Measurements from ENCODE around the gene ZNF784. TPM values are rescaled to one million over a fixed set of nuclear protein-coding genes. Genes with fewer than 3 reads are reported as not detected.

The ZNF784 gene
- total and polyA plus RNA-seq, 9 of the 15 experiments (the other 6 are each of a cell fraction or from before 2014, with no cell fraction given), result 0.14 to 6.1 (median 2.1) TPM

DNA sequence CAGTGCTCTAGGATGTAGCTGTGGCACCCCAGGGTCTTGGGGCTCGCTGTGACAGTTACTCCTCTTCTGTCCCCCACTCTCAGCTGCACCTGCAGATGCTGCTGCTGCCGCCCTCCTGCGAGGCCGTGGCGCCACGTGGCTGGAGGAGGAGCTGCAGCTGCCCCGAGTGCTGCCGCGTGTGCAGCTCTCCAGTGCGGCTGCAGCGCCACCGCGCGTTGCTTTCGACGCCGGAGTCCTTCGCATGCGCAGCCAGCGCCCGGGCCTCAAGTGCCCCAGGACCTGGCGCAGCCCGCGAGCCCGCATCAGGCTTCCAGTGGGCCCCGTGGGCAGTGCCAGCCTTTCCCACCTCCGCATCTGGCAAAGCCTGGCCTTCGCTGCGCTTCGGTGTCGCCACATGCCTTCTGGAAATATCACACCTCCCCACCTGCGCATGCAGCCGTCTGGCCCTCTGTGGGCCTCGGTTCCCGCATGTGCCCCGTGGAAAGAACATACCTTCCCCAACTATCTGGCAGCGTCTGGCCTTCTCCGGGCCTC is 15.7 kb upstream of the ZNF784 start (continued):
- TF ChIP-seq, protein P1, sequence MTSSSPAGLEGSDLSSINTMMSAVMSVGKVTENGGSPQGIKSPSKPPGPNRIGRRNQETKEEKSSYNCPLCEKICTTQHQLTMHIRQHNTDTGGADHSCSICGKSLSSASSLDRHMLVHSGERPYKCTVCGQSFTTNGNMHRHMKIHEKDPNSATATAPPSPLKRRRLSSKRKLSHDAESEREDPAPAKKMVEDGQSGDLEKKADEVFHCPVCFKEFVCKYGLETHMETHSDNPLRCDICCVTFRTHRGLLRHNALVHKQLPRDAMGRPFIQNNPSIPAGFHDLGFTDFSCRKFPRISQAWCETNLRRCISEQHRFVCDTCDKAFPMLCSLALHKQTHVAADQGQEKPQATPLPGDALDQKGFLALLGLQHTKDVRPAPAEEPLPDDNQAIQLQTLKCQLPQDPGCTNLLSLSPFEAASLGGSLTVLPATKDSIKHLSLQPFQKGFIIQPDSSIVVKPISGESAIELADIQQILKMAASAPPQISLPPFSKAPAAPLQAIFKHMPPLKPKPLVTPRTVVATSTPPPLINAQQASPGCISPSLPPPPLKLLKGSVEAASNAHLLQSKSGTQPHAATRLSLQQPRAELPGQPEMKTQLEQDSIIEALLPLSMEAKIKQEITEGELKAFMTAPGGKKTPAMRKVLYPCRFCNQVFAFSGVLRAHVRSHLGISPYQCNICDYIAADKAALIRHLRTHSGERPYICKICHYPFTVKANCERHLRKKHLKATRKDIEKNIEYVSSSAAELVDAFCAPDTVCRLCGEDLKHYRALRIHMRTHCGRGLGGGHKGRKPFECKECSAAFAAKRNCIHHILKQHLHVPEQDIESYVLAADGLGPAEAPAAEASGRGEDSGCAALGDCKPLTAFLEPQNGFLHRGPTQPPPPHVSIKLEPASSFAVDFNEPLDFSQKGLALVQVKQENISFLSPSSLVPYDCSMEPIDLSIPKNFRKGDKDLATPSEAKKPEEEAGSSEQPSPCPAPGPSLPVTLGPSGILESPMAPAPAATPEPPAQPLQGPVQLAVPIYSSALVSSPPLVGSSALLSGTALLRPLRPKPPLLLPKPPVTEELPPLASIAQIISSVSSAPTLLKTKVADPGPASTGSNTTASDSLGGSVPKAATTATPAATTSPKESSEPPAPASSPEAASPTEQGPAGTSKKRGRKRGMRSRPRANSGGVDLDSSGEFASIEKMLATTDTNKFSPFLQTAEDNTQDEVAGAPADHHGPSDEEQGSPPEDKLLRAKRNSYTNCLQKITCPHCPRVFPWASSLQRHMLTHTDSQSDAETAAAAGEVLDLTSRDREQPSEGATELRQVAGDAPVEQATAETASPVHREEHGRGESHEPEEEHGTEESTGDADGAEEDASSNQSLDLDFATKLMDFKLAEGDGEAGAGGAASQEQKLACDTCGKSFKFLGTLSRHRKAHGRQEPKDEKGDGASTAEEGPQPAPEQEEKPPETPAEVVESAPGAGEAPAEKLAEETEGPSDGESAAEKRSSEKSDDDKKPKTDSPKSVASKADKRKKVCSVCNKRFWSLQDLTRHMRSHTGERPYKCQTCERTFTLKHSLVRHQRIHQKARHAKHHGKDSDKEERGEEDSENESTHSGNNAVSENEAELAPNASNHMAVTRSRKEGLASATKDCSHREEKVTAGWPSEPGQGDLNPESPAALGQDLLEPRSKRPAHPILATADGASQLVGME (CRISPR knock-in tag; IDR thresholded peaks at IDR 0.05), result 0 out of 2 replicates have a peak, but pooled peaks have one; percentile 42
- TF ChIP-seq SLC30A9 (CRISPR knock-in tag; IDR thresholded peaks at IDR 0.05) (no peak), ESRRA (IDR thresholded peaks at IDR 0.05; ENCODE audit: borderline replicate concordance, low read depth) (peak; percentile 12; the same call in 1 of the 2 replicates), RBM14 (IDR thresholded peaks at IDR 0.05; ENCODE audit: borderline replicate concordance, insufficient read depth, low read depth, low read length) (no peak), IFI16 (CRISPR knock-in tag; IDR thresholded peaks at IDR 0.05) (0 out of 2 replicates have a peak, but pooled peaks have one; percentile 64), ZNF140 (CRISPR knock-in tag; IDR thresholded peaks at IDR 0.05) (no peak), ZNF41 (CRISPR knock-in tag; conservative IDR thresholded peaks at IDR 0.05) (no peak), CEBPB (tag; IDR thresholded peaks at IDR 0.05) (no peak), CHD2 (IDR thresholded peaks at IDR 0.05; ENCODE audit: low read depth, low read length) (no peak), NR2C1 (IDR thresholded peaks at IDR 0.05) (no peak), NR2C1 (tag; IDR thresholded peaks at IDR 0.05) (no peak), TAL1 (IDR thresholded peaks at IDR 0.05) (no peak), SIN3B (IDR thresholded peaks at IDR 0.05; ENCODE audit: low read depth) (no peak), POU5F1 (IDR thresholded peaks at IDR 0.05; ENCODE audit: borderline replicate concordance, low read depth, low read length, partially characterized antibody) (no peak), PHB (CRISPR knock-in tag; IDR thresholded peaks at IDR 0.05) (no peak), SREBF2 (CRISPR knock-in tag; IDR thresholded peaks at IDR 0.05) (no peak)
- TF ChIP-seq, protein P2, sequence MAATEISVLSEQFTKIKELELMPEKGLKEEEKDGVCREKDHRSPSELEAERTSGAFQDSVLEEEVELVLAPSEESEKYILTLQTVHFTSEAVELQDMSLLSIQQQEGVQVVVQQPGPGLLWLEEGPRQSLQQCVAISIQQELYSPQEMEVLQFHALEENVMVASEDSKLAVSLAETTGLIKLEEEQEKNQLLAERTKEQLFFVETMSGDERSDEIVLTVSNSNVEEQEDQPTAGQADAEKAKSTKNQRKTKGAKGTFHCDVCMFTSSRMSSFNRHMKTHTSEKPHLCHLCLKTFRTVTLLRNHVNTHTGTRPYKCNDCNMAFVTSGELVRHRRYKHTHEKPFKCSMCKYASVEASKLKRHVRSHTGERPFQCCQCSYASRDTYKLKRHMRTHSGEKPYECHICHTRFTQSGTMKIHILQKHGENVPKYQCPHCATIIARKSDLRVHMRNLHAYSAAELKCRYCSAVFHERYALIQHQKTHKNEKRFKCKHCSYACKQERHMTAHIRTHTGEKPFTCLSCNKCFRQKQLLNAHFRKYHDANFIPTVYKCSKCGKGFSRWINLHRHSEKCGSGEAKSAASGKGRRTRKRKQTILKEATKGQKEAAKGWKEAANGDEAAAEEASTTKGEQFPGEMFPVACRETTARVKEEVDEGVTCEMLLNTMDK (IDR thresholded peaks at IDR 0.05; ENCODE audit: borderline replicate concordance, insufficient read depth, low read depth, low read length, poor library complexity, severe bottlenecking), result peak; percentile 69
- TF ChIP-seq, protein P3, sequence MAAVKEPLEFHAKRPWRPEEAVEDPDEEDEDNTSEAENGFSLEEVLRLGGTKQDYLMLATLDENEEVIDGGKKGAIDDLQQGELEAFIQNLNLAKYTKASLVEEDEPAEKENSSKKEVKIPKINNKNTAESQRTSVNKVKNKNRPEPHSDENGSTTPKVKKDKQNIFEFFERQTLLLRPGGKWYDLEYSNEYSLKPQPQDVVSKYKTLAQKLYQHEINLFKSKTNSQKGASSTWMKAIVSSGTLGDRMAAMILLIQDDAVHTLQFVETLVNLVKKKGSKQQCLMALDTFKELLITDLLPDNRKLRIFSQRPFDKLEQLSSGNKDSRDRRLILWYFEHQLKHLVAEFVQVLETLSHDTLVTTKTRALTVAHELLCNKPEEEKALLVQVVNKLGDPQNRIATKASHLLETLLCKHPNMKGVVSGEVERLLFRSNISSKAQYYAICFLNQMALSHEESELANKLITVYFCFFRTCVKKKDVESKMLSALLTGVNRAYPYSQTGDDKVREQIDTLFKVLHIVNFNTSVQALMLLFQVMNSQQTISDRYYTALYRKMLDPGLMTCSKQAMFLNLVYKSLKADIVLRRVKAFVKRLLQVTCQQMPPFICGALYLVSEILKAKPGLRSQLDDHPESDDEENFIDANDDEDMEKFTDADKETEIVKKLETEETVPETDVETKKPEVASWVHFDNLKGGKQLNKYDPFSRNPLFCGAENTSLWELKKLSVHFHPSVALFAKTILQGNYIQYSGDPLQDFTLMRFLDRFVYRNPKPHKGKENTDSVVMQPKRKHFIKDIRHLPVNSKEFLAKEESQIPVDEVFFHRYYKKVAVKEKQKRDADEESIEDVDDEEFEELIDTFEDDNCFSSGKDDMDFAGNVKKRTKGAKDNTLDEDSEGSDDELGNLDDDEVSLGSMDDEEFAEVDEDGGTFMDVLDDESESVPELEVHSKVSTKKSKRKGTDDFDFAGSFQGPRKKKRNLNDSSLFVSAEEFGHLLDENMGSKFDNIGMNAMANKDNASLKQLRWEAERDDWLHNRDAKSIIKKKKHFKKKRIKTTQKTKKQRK (IDR thresholded peaks at IDR 0.05; ENCODE audit: borderline replicate concordance, low read depth, low read length), result no peak

Measured in K562 (cell line).